GM19395 (cell line): ENCODE data around the gene SLC29A4.
"Not testable (repeated sequence)": the region's sequence is repeated elsewhere in the genome, so short reads cannot be mapped to it uniquely, and the experiment has no call there.

Experiments
- ATAC-seq: cut with Tn5 transposase; IDR thresholded peaks from one replicate; pipeline ENCODE4 v1.9.1; 2021; ENCODE audit warnings: mild to moderate bottlenecking, moderate library complexity; ENCODE audit not compliant: unreplicated experiment

Gene SLC29A4

GRCh38 chr7:5320802-5321396 is 38.2 kb downstream of the SLC29A4 start:
- ATAC-seq, result no peak

- ATAC-seq, result no peak
Measured at GRCh38 chr7:5322621-5323410, 40.1 kb downstream of the SLC29A4 start.

- not testable (repeated sequence) for ATAC-seq
Measured at GRCh38 chr7:5323800-5324781, 41.3 kb downstream of the SLC29A4 start.

GRCh38 chr7:5324961-5325360 is 42.2 kb downstream of the SLC29A4 start:
- ATAC-seq, result no peak

- ATAC-seq, result no peak
Measured at GRCh38 chr7:5330288-5330687, 47.5 kb downstream of the SLC29A4 start.

GRCh38 chr7:5332579-5332978 is 49.8 kb downstream of the SLC29A4 start:
- no peak for ATAC-seq

GRCh38 chr7:5333121-5334045 is 50.6 kb downstream of the SLC29A4 start:
- no peak for ATAC-seq

- no peak for ATAC-seq
Measured at GRCh38 chr7:5334671-5335070, 51.9 kb downstream of the SLC29A4 start.

- ATAC-seq, result no peak
Measured at GRCh38 chr7:5337047-5337446, 54.3 kb downstream of the SLC29A4 start.

GRCh38 chr7:5339955-5340354 is 57.2 kb downstream of the SLC29A4 start:
- no peak for ATAC-seq

- ATAC-seq, result no peak
Measured at GRCh38 chr7:5342631-5343030, 59.9 kb downstream of the SLC29A4 start.

- ATAC-seq, result no peak
Measured at GRCh38 chr7:5343884-5344283, 61.1 kb downstream of the SLC29A4 start.

GRCh38 chr7:5344342-5344741 is 61.6 kb downstream of the SLC29A4 start:
- ATAC-seq, result no peak

- ATAC-seq, result no peak
Measured at GRCh38 chr7:5345171-5345570, 62.4 kb downstream of the SLC29A4 start.

GRCh38 chr7:5345671-5346070 is 62.9 kb downstream of the SLC29A4 start:
- no peak for ATAC-seq

GRCh38 chr7:5348134-5349004 is 65.6 kb downstream of the SLC29A4 start:
- ATAC-seq, result no peak

- ATAC-seq, result no peak
Measured at GRCh38 chr7:5349005-5349380, 66.2 kb downstream of the SLC29A4 start.

- no peak for ATAC-seq
Measured at GRCh38 chr7:5349437-5350173, 66.9 kb downstream of the SLC29A4 start.

- ATAC-seq, result no peak
Measured at GRCh38 chr7:5350174-5350463, 67.4 kb downstream of the SLC29A4 start.
